ENCODE measurements around the gene CHODL.

CHODL gene

GRCh38 chr21:18274370-18274769 is 29.7 kb downstream of the CHODL start:
- no peaks in the 10 kb centered on the region for H3K4me1 ChIP-seq (ENCODE audit: control insufficient read depth in 5 of 5, insufficient read depth in 5 of 5, low read length in 5 of 5)
- no peak overlapping the region for H3K4me3 ChIP-seq (ENCODE audit: low read depth in 1 of 5, low read length in 5 of 5)
- H3K27me3 ChIP-seq (ENCODE audit: control insufficient read depth in 5 of 5, insufficient read depth in 4 of 5, low read length in 5 of 5): no peaks in the 10 kb centered on the region
- no peak overlapping the region for H3K9ac ChIP-seq (ENCODE audit: low read length in 5 of 5)
- H3K9me3 ChIP-seq (ENCODE audit: control insufficient read depth in 5 of 5, low read length in 5 of 5): no peaks in the 10 kb centered on the region
- no peaks in the 10 kb centered on the region for H3K36me3 ChIP-seq (ENCODE audit: control insufficient read depth in 5 of 5, insufficient read depth in 5 of 5, low read length in 5 of 5)
- H3K27ac ChIP-seq (ENCODE audit: low read depth, low read length): no peak overlapping the region

GRCh38 chr21:18275781-18276180 is 31.1 kb downstream of the CHODL start:
- no peak overlapping the region for H3K9ac ChIP-seq (ENCODE audit: low read length in 5 of 5)
- no peaks in the 10 kb centered on the region for H3K4me1 ChIP-seq (ENCODE audit: control insufficient read depth in 5 of 5, insufficient read depth in 5 of 5, low read length in 5 of 5)
- no peak overlapping the region for H3K27ac ChIP-seq (ENCODE audit: low read depth, low read length)
- no peaks in the 10 kb centered on the region for H3K36me3 ChIP-seq (ENCODE audit: control insufficient read depth in 5 of 5, insufficient read depth in 5 of 5, low read length in 5 of 5)
- H3K4me3 ChIP-seq (ENCODE audit: low read depth in 1 of 5, low read length in 5 of 5): no peak overlapping the region
- no peaks in the 10 kb centered on the region for H3K9me3 ChIP-seq (ENCODE audit: control insufficient read depth in 5 of 5, low read length in 5 of 5)
- H3K27me3 ChIP-seq (ENCODE audit: control insufficient read depth in 5 of 5, insufficient read depth in 4 of 5, low read length in 5 of 5): no peaks in the 10 kb centered on the region

- Histone ChIP-seq H3K4me3 (ENCODE audit: low read depth in 1 of 5, low read length in 5 of 5) (no peak overlapping the region), H3K9ac (ENCODE audit: low read length in 5 of 5) (no peak overlapping the region), H3K27ac (ENCODE audit: low read depth, low read length) (no peak overlapping the region), H3K9me3 (ENCODE audit: control insufficient read depth in 5 of 5, low read length in 5 of 5) (no peaks in the 10 kb centered on the region), H3K4me1 (ENCODE audit: control insufficient read depth in 5 of 5, insufficient read depth in 5 of 5, low read length in 5 of 5) (no peaks in the 10 kb centered on the region), H3K27me3 (ENCODE audit: control insufficient read depth in 5 of 5, insufficient read depth in 4 of 5, low read length in 5 of 5) (no peaks in the 10 kb centered on the region), H3K36me3 (ENCODE audit: control insufficient read depth in 5 of 5, insufficient read depth in 5 of 5, low read length in 5 of 5) (no peaks in the 10 kb centered on the region)
These were observed 40.7 kb downstream of the CHODL start for GRCh38 chr21:18285379-18285778.

DNA sequence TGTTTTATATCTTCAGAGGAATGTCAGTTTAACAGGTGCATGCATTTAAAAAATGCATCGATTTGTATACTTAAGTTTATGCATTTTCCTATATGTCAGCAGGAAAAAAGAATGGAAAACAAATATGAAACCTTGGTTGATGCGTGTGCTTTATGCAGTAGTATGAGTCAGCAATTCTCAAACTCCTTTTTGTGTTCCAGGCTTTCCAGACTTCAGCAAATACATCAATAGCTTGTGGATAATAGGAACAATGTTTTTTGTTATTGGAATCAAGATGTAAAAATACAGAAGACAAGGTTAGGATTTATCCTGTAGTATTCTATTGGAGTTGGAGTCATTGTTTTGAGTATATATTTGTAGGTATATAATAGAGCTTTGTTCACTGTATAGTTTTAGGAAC is 45.2 kb downstream of the CHODL start:
- H3K9me3 ChIP-seq (ENCODE audit: control insufficient read depth in 5 of 5, low read length in 5 of 5): no peaks in the 10 kb centered on the region
- no peaks in the 10 kb centered on the region for H3K4me1 ChIP-seq (ENCODE audit: control insufficient read depth in 5 of 5, insufficient read depth in 5 of 5, low read length in 5 of 5)
- no peak overlapping the region for H3K27ac ChIP-seq (ENCODE audit: low read depth, low read length)
- no peak overlapping the region for H3K4me3 ChIP-seq (ENCODE audit: low read depth in 1 of 5, low read length in 5 of 5)
- H3K9ac ChIP-seq (ENCODE audit: low read length in 5 of 5): no peak overlapping the region
- H3K27me3 ChIP-seq (ENCODE audit: control insufficient read depth in 5 of 5, insufficient read depth in 4 of 5, low read length in 5 of 5): no peaks in the 10 kb centered on the region
- no peaks in the 10 kb centered on the region for H3K36me3 ChIP-seq (ENCODE audit: control insufficient read depth in 5 of 5, insufficient read depth in 5 of 5, low read length in 5 of 5)

- Histone ChIP-seq H3K27me3 (ENCODE audit: control insufficient read depth in 5 of 5, insufficient read depth in 4 of 5, low read length in 5 of 5) (no peaks in the 10 kb centered on the region), H3K9ac (ENCODE audit: low read length in 5 of 5) (no peak overlapping the region), H3K4me1 (ENCODE audit: control insufficient read depth in 5 of 5, insufficient read depth in 5 of 5, low read length in 5 of 5) (no peaks in the 10 kb centered on the region), H3K9me3 (ENCODE audit: control insufficient read depth in 5 of 5, low read length in 5 of 5) (no peaks in the 10 kb centered on the region), H3K4me3 (ENCODE audit: low read depth in 1 of 5, low read length in 5 of 5) (no peak overlapping the region), H3K36me3 (ENCODE audit: control insufficient read depth in 5 of 5, insufficient read depth in 5 of 5, low read length in 5 of 5) (no peaks in the 10 kb centered on the region), H3K27ac (ENCODE audit: low read depth, low read length) (no peak overlapping the region)
These were observed 49.5 kb downstream of the CHODL start for GRCh38 chr21:18294100-18294499.

GRCh38 chr21:18298228-18298627 is 53.6 kb downstream of the CHODL start:
- H3K4me3 ChIP-seq (ENCODE audit: low read depth in 1 of 5, low read length in 5 of 5): no peak overlapping the region
- no peaks in the 10 kb centered on the region for H3K27me3 ChIP-seq (ENCODE audit: control insufficient read depth in 5 of 5, insufficient read depth in 4 of 5, low read length in 5 of 5)
- no peaks in the 10 kb centered on the region for H3K9me3 ChIP-seq (ENCODE audit: control insufficient read depth in 5 of 5, low read length in 5 of 5)
- H3K9ac ChIP-seq (ENCODE audit: low read length in 5 of 5): no peak overlapping the region
- H3K4me1 ChIP-seq (ENCODE audit: control insufficient read depth in 5 of 5, insufficient read depth in 5 of 5, low read length in 5 of 5): no peaks in the 10 kb centered on the region
- no peaks in the 10 kb centered on the region for H3K36me3 ChIP-seq (ENCODE audit: control insufficient read depth in 5 of 5, insufficient read depth in 5 of 5, low read length in 5 of 5)
- no peak overlapping the region for H3K27ac ChIP-seq (ENCODE audit: low read depth, low read length)

Data from subcutaneous abdominal adipose tissue (tissue), 5 donors.